Activated CD4-positive, alpha-beta T cell treated with anti-CD3 and anti-CD28 coated beads, Interleukin-2, Interleukin-4, amounts not matched to agents 100 ng/mL and 50 ng/mL, durations not matched to agents 16 hours and 8 hours (primary cell): ENCODE data around the gene CLBA1.
"Not testable (repeated sequence)": the region's sequence is repeated elsewhere in the genome, so short reads cannot be mapped to it uniquely, and the experiment has no call there.

Source experiments
- DNase-seq: peaks from one replicate; pipeline ENCODE4 v3.0.0-alpha.2; 2020; ENCODE audit warnings: low spot score

The CLBA1 gene

DNA sequence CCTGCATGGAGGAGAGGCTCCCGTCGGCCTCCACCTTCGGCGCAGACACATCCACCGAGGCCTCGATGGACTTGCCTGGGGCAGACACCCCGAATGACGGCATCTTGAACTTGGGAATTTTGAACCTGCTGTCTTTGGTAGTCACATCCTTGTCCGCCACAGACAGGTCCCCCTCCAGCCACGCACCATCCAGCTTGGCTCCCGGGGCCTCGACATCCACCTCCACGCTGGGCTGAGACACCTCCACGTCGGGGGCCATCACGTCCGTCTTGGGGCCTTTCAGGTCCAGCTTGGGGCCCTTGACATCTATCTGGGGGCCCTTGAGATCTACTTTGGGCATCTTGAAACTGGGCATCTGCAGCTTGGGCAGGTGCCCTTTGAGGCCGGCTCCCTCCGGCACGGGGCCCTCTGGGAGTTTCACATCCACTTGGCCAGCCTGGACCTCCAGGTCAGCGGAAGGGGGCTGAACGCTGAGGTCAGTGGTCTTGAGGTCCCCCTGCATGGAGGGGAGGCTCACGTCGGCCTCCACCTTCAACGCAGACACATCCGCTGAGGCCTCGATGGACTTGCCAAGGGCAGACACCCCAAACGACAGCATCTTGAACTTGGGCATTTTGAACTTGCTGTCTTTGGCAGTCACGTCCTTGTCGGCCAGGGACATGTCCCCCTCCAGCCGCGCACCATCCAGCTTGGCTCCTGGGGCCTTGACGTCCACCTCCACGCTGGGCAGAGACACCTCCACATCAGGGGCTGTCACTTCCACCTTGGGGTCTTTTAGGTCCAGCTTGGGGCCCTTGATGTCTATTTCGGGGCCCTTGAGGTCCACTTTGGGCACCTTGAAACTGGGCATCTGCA lies 37.5 kb upstream of the CLBA1 start:
- not testable (repeated sequence) for DNase-seq

- DNase-seq = no peak
Observed at GRCh38 chr14:104948736-104949031, 36.9 kb upstream of the CLBA1 start.

GRCh38 chr14:104949406-104949955 lies 36.1 kb upstream of the CLBA1 start:
- DNase-seq = not testable (repeated sequence)

GRCh38 chr14:104950021-104950420 lies 35.6 kb upstream of the CLBA1 start:
- no peak for DNase-seq

- DNase-seq = not testable (repeated sequence)
Observed at GRCh38 chr14:104950701-104951100, 34.9 kb upstream of the CLBA1 start.

- not testable (repeated sequence) for DNase-seq
Observed at GRCh38 chr14:104951863-104952657, 33.5 kb upstream of the CLBA1 start.

GRCh38 chr14:104953097-104953496 lies 32.5 kb upstream of the CLBA1 start:
- no peak for DNase-seq

DNA sequence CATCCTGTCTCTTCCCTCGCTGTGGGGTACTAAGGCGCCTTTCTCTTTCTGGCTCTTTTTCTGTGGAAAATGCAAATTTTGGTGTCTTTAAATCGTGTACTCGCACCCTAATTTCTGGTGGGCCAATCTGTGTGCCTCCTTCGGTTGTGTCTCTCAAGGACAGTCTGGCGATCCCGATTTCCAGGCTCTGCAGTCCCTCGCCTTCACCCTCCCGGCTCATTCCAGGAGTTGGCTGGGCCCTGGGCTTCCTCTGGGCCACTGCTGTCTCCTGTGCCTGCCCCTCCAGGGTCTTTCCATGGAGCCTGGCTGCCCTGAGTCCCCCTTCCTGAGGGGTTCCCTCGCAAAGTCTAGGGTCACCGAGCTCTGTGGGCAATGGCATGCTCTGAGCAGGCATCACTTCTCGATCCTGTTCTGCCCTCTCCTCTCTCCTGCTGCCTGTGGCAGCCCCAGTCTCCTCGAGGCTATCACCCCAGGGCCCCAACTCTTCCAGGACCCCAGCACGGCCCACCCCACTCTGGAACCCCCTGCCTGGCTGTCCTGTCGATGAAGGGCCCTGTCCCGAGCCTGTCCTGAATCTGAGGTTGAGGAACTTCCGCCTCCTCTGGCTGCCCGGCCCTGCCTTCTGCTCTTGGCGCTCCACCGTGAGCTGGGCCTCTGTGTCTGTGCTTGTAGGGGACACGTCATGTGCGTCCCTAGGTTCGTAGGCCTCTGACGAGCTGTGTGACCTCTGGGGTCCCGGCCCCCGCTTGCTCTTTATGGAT lies 31.5 kb upstream of the CLBA1 start:
- no peak for DNase-seq

- no peak for DNase-seq
Observed at GRCh38 chr14:104954746-104955395, 30.7 kb upstream of the CLBA1 start.

DNA sequence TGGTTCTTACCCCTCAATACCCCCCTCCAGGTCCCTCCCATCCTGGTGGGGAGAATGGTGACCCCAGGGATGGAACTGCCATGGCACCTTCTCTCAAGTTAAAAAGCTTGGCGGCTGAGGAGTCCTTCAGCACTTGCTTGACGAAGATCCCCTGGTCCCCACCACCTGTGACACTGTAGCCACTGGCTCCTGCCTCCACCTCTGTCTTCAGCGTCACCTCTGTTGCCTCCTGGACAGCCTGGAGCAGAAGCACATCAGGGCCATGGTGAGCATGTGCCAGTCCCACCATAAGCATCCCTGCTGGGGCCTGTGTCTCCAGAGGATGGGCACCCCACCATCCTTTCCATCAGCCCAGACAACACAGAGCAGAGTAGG lies 30.2 kb upstream of the CLBA1 start:
- DNase-seq = no peak

GRCh38 chr14:104956290-104956890 lies 29.2 kb upstream of the CLBA1 start:
- no peak for DNase-seq

DNA sequence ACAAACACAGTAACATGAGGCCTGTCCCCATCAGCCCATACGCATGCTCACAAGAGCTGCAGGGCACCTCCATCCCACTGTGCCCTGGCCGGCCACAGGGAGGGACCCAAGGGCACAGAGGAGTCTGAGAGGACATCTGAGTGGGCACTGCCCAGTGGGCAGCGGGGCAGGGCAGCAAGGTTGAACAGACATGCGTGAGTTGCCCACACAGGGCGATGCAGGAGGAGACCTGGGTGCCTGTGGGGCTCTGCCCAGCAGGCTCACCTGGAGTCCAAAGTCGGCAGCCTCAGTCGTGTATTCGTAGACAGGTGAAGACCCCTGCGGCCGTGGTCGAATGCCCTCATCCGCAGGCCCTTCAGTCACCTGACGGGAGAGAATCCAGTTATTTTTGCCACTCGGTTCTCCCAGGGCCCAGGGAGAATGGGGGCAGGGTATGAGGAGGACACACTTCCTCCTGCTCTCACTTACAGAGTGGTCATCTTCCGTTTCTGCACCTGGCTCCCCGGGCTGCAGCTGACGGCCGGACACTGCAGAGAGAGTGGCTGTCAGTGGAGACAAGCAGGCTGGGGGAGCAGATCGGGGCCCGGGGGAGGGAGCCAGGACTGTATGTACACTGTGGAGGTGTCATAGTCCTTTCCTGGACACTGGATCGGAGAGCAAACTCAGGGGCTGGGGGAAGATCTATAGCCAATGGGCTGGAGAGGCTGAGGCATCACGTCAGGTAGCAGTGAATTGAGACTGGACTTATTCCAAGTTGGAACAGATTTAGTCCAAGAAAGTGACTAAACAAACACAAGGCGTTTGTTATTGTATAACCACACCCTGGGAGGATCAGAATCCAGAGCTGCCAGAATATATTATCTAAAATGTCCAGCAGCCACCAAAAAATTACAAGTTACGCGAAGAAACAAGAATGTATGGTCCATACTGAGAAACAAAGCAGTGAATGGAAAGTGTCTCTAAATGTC lies 28.2 kb upstream of the CLBA1 start:
- DNase-seq = no peak

DNA sequence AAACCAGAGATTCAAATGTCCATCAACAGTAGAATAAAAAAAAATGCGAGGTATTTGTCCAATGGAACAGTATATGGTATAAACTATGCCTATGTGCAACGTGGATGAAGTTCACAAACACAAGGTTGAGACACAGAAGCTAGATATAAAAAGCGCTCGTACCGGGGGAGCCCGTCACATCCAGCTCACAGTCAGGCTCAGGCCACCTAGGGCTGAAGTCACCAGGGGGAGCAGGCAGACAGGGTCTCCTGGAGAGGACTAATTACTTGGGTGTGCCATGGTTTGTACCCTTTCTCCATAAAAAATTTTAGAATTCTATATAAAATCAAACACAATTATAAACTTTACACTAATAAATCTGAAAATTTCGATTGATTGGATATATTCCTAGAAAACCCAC lies 21.0 kb upstream of the CLBA1 start:
- no peak for DNase-seq

DNA sequence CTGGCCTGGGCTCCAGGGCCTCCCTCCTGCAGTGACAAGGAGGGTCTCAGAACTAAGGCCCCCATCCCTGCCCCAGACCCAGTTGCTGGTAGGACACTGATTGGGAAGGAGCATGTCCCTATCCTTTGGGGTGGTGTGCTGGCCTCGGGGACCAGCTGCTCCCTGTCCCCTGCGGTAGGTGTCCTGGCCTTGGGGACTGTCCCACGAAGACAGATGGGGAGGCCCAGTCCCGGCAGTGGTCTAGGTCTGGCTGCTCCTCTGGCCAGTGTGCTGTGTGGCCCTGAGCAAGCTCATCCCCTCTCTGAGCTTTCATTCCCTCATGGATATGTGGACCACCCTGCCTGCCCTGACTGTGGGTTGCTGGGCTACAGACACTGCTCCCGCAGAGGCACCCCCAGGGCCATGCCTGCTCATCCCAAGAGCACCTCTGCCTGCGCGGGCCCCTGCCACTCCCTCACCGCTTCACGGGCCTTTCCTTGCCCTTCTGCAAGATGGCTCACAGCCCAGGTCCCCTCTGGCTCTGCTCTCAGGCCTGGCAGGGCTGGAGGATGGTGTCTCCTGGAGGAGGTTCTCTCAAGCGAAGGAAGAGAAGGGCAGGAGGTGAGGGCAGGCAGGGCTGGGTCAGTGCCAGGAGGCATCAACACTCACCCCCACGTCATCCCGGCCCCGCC lies 19.9 kb upstream of the CLBA1 start:
- DNase-seq = no peak

DNA sequence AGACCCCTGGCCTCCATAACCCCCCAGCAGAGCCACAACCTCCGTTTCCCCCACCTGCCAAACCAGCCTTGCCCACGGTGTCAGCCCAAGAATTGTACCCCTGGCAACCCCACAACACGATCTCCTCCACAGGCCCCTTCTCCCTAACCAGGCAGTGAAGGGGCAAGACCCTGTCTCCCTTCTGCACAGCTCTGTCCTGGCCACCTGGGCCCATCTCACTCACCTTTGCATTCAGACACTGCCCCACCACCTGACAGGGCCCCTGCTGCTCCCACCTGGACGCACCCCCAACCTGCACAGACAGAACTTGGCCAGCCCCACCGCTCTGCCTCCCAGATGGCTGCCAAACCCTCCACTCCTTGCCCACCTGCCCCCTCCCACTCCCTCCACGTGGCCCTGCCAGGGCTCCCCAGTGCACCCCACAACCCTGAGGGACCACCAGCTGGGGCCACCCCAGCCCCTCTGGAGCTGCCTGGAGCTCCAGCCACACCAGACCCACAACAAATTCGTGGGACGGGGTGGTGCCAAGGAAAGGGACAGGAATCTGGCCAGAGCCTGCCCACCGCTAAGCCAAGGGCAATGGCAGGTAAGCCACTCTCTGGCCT lies 19.2 kb upstream of the CLBA1 start:
- DNase-seq = no peak

GRCh38 chr14:104966981-104967385 lies 18.6 kb upstream of the CLBA1 start:
- no peak for DNase-seq

DNA sequence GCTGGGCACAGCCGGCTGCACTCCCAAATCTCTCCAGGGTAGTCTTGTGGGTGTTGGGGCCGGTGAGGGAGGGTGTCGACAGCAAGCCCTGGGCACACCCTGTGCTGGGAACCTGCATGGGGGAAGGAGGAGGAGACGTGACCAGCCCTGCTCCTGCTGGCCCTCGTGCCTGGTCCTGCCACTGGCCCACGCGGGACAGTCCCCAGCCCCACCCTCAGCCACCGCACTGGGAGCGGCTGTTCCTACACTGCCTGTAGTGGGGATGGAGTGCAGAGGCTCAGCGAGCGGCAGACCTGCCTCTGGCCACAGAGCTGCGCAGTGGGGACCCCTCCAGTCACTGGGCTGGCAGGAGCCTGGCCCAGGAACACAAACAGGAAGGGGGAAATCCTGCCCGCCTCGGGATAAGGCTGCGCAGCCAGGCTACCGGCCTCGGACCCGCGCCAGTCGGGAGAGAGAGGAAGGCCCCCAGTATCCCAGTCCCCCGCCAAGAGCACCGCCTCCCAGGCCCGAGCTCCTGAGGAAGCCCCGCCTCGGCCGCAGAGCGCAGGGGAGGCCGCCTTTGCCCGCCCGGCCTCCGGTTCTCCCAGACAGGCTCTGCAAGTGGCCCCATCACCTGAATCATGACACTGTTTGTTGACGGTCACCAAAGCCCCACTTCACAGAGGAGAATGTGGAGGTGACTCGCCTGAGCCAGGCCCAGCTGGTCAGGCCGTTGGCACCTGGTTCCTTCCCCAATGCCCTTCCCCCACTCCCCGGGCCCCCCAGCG lies 18.0 kb upstream of the CLBA1 start:
- DNase-seq = no peak

GRCh38 chr14:104968153-104968527 lies 17.4 kb upstream of the CLBA1 start:
- DNase-seq = no peak
